Lower lobe of right lung (tissue), 2 donors: ENCODE results near the gene CABS1. TPM values are rescaled to one million over a fixed set of nuclear protein-coding genes. Genes with fewer than 3 reads are reported as not detected.

Experiments used
- ATAC-seq, 2 donors: fragments of 200-7000 bp; cut with Tn5 transposase; one replicate each; pipeline ENCODE4 v1.9.1; 2020 to 2022; ENCODE audit warnings: mild to moderate bottlenecking in 2 of 2, moderate library complexity in 2 of 2
- DNase-seq: peaks from one replicate; pipeline ENCODE4 v3.0.0-alpha.2; 2020
- H3K27ac ChIP-seq: fragments of 200-600 bp; one replicate; pipeline ENCODE4 v1.8.0; 2022
- H3K27me3 ChIP-seq: fragments of 200-600 bp; one replicate; pipeline ENCODE4 v1.8.0; 2022; ENCODE audit warnings: low read depth
- H3K36me3 ChIP-seq: fragments of 200-600 bp; one replicate; pipeline ENCODE4 v1.8.0; 2022; ENCODE audit warnings: mild to moderate bottlenecking
- H3K4me1 ChIP-seq: fragments of 200-600 bp; one replicate; pipeline ENCODE4 v1.8.0; 2022
- H3K4me3 ChIP-seq: fragments of 200-600 bp; one replicate; pipeline ENCODE4 v1.8.0; 2022; ENCODE audit warnings: mild to moderate bottlenecking
- H3K9me3 ChIP-seq: fragments of 200-600 bp; one replicate; pipeline ENCODE4 v1.8.0; 2022
- intact Hi-C: fragments of 100-400 bp; cut with DNase I; formaldehyde crosslinking; loops from one replicate; pipeline ENCODE4 v1.11.0; 2022
- total RNA-seq: library from RNA; stranded (reverse); fragmentation: NEBNext Ultra II Directional; extraction: Animal tissue kit (Norgen Biotek cat#: 25700); gene quantifications from one replicate; pipeline ENCODE4 v1.2.1, GENCODE V29; 2021
- TF ChIP-seq, protein P1 (sequence below): fragments of 200-600 bp; IDR thresholded peaks from one replicate; pipeline ENCODE4 v1.8.0; 2022; ENCODE audit warnings: antibody characterized with exemption, mild to moderate bottlenecking
- donor health status: DM: no; HTN: yes; CAD: no; lungs with severe emphysema.

CABS1 gene
- total RNA-seq, 1 donor from 2014 or later = not detected

DNA sequence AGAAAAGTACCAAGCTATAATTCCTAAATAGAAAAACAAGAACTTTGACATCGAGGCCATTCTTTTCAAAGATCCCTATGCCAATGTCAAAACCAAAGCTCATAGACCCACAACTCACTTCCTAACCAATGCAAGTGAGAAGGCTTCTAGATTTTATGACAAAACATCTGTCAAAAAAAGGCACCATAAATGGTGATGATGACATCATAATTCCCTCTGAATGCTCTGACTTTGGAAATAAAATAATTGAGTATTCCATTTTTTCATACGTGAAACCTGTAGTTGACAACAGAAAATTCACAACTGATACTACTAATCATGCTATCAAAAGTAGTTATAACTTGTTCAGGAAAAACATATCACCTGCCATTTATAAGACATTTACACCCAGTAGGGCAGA lies 8.7 kb upstream of the CABS1 start:
- no peak for DNase-seq
- intact Hi-C loops = no loop called here

DNA sequence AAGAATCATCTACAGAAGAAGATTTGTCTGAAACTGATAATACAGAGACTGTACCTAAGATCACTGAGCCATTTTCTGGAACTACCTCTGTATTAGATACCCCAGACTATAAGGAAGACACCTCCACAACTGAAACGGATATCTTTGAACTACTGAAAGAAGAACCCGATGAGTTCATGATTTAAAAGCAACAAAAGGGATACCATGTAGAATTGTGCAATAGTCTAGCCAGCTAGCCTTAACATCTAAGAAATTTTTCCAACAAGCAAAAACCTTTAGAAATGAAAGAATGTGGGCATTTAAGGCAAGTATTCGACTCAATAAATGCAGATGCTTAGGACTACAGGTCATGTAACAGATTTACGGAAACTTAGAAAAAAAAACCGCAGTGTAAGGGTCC lies 1.3 kb downstream of the CABS1 start:
- TF ChIP-seq, protein P1, sequence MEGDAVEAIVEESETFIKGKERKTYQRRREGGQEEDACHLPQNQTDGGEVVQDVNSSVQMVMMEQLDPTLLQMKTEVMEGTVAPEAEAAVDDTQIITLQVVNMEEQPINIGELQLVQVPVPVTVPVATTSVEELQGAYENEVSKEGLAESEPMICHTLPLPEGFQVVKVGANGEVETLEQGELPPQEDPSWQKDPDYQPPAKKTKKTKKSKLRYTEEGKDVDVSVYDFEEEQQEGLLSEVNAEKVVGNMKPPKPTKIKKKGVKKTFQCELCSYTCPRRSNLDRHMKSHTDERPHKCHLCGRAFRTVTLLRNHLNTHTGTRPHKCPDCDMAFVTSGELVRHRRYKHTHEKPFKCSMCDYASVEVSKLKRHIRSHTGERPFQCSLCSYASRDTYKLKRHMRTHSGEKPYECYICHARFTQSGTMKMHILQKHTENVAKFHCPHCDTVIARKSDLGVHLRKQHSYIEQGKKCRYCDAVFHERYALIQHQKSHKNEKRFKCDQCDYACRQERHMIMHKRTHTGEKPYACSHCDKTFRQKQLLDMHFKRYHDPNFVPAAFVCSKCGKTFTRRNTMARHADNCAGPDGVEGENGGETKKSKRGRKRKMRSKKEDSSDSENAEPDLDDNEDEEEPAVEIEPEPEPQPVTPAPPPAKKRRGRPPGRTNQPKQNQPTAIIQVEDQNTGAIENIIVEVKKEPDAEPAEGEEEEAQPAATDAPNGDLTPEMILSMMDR = no peak
- no peaks in the 10 kb centered on the region for H3K9me3 ChIP-seq
- intact Hi-C loops = no loop called here
- no peak for DNase-seq
- H3K4me3 ChIP-seq = no peak overlapping the region
- H3K27me3 ChIP-seq = no peaks in the 10 kb centered on the region
- no peaks in the 10 kb centered on the region for H3K4me1 ChIP-seq
- no peaks in the 10 kb centered on the region for H3K36me3 ChIP-seq
- ATAC-seq = no peak
- no peak overlapping the region for H3K27ac ChIP-seq

More for the DNA sequence above, 8.7 kb upstream of the CABS1 start:
- H3K27me3 ChIP-seq = no peaks in the 10 kb centered on the region
- H3K9me3 ChIP-seq = no peaks in the 10 kb centered on the region
- no peak overlapping the region for H3K27ac ChIP-seq
- TF ChIP-seq, protein P1 = no peak
- H3K36me3 ChIP-seq = no peaks in the 10 kb centered on the region
- ATAC-seq = no peak
- no peaks in the 10 kb centered on the region for H3K4me1 ChIP-seq
- no peak overlapping the region for H3K4me3 ChIP-seq

DNA sequence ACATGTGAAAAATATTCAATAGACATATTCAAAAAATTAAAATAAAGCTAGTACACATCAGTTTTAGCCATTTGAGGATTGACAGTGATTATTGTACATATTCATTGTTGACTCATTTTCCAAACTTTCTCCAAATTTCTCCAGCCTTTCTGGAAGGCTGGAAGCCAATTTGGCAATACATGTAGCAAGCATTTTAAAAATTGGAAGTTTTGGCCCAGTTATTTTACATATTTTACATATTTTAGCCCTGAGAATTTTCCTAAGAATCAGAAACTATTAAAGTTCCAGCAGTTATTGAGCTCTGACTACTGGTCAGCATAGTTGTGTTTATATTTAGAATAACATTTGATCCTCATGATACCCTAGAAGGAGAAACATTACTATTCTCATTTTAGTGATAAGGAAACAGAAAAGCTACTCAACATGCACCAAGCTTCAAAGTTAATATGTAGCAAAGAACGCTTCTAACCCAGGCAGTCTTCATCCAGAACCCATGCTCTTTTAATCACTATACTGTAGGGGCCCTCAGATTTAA lies 3.2 kb downstream of the CABS1 start:
- intact Hi-C loops = no loop called here
- TF ChIP-seq, protein P1 = no peak
- Histone ChIP-seq H3K4me3 (no peak overlapping the region), H3K4me1 (no peaks in the 10 kb centered on the region), H3K27ac (no peak overlapping the region), H3K9me3 (no peaks in the 10 kb centered on the region), H3K36me3 (no peaks in the 10 kb centered on the region), H3K27me3 (no peaks in the 10 kb centered on the region)
- ATAC-seq = no peak
- no peak for DNase-seq

DNA sequence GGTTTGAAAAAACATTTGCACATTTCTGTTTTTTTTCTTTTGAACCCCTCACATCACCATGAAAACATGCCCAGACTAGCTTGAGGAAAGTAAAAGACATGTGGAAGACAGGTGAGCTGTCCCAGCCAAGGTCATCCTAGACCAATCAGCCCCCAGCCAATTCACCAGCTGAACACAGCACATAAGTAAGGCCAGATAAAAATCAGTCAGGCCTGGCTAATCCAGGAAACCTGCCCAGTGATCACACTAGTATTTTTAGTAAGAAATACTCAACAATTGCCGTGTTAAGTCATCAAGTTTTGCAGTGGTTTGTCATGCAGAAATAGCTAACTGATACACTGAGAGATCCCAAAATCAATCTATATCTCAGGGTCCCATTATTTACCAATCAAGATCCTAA lies 21.4 kb downstream of the CABS1 start:
- no peaks in the 10 kb centered on the region for H3K9me3 ChIP-seq
- DNase-seq (no peak), ATAC-seq (no peak)
- no peaks in the 10 kb centered on the region for H3K4me1 ChIP-seq
- no peaks in the 10 kb centered on the region for H3K36me3 ChIP-seq
- no peak overlapping the region for H3K4me3 ChIP-seq
- no peak overlapping the region for H3K27ac ChIP-seq
- TF ChIP-seq, protein P1 = no peak
- intact Hi-C loops = no loop called here
- no peaks in the 10 kb centered on the region for H3K27me3 ChIP-seq

DNA sequence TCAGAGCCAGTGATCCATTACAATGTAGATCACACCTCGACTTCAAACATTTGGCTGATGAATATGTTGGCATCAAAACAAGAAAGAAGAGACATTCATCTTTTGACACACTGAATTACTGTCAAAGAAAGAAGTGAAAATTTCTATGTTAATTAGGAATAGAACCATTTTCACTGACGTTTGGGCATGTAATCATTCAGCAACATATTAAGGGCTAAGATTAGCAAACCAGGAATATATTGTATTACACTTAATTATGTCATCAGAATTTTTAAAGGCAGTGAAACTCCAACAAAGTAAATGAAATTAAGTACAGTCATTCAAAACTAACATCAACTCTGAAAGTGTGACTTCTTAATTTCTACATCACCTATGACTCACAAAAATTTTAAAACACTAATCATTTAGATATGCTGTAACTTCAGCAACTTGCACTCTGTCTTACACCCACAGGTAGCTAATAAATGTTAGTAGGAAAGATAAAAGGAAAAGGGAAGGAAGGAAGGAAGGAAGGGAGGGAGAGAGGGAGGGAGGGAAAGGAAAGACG lies 24.4 kb downstream of the CABS1 start:
- TF ChIP-seq, protein P1 = no peak
- intact Hi-C loops = no loop called here
- Histone ChIP-seq H3K27ac (no peak overlapping the region), H3K27me3 (no peaks in the 10 kb centered on the region), H3K4me1 (no peaks in the 10 kb centered on the region), H3K9me3 (no peaks in the 10 kb centered on the region), H3K36me3 (no peaks in the 10 kb centered on the region), H3K4me3 (no peak overlapping the region)
- ATAC-seq (no peak), DNase-seq (no peak)
